Measurements from ENCODE around the gene POLR2J2. TPM values are rescaled to one million over a fixed set of nuclear protein-coding genes. Genes with fewer than 3 reads are reported as not detected.

The POLR2J2 gene
- total RNA-seq, 4 donors from 2014 or later, result 1.9 to 7.0 (median 3.3) TPM

Small RNAs within 50 kb of the gene (small RNA-seq; reads per million reads assigned to genes)
- gene AC105052.3, result not detected
- not detected for gene UPK3BL1

Other genes starting within 250 kb of the POLR2J2 start
- gene ORAI2, start 238.1 kb downstream of the POLR2J2 start, total RNA-seq, result 10 to 100 TPM; 11.4 to 31.6 (median 26.6) TPM
- 10 to 100 TPM in 2 of 4 donors, 1 to 10 TPM in 2; 7.9 to 12.6 (median 9.7) TPM for gene ALKBH4, start 206.8 kb downstream of the POLR2J2 start, total RNA-seq
- 10 to 100 TPM in 3 of 4 donors, 1 to 10 TPM in 1; 9.8 to 19.3 (median 11.4) TPM for gene LRWD1, start 206.7 kb downstream of the POLR2J2 start, total RNA-seq
- 10 to 100 TPM; 15.4 to 26.6 (median 18.3) TPM for gene POLR2J, start 192.7 kb downstream of the POLR2J2 start, total RNA-seq
- 1 to 10 TPM; 5.0 to 9.1 (median 6.7) TPM for gene RASA4B, start 153.9 kb downstream of the POLR2J2 start, total RNA-seq
- gene UPK3BL2, start 128.0 kb downstream of the POLR2J2 start, total RNA-seq, result 10 to 100 TPM in 1 of 4 donors, 1 to 10 TPM in 3; 1.6 to 11.7 (median 5.6) TPM
- gene SPDYE2, start 120.4 kb downstream of the POLR2J2 start, total RNA-seq, result not detected
- gene POLR2J3, start 99.1 kb downstream of the POLR2J2 start, total RNA-seq, result 10 to 100 TPM; 20.5 to 30.7 (median 25.6) TPM
- gene RASA4, start 54.9 kb downstream of the POLR2J2 start, total RNA-seq, result 10 to 100 TPM; 13.9 to 56.0 (median 25.5) TPM
- 10 to 100 TPM; 13.6 to 32.0 (median 26.2) TPM for gene UPK3BL1, start 28.9 kb downstream of the POLR2J2 start, total RNA-seq
- gene SPDYE2B, start 21.3 kb downstream of the POLR2J2 start, total RNA-seq, result not detected
- gene FAM185A, start 77.3 kb upstream of the POLR2J2 start, total RNA-seq, result 10 to 100 TPM in 3 of 4 donors, 1 to 10 TPM in 1; 7.1 to 16.1 (median 11.7) TPM
- 1 to 10 TPM in 2 of 4 donors, under 1 TPM in 1, not detected in 1; 0.69 to 3.2 (median 2.6) TPM for gene LRRC17, start 241.3 kb upstream of the POLR2J2 start, total RNA-seq